ENCODE data around the gene PRSS8. TPM values are rescaled to one million over a fixed set of nuclear protein-coding genes. Genes with fewer than 3 reads are reported as not detected.
"Not testable (repeated sequence)": the region's sequence is repeated elsewhere in the genome, so short reads cannot be mapped to it uniquely, and the experiment has no call there.

PRSS8 gene
- total RNA-seq, 2 experiments from 2014 or later = not detected

- peaks cover 28% of the 10 kb centered on the region for H3K4me1 Mint-ChIP-seq
- H3K4me3 Mint-ChIP-seq = peak overlapping the region; percentile 75
- POLR2A ChIA-PET = interaction anchor here (1.0 kb wide), 1 partner anchor 73 kb away, joined by 5 read pairs; the partner anchor contains the start of gene FUS
- peaks cover 17% of the 10 kb centered on the region for H3K36me3 Mint-ChIP-seq (ENCODE audit: low read depth)
- H3K9me3 Mint-ChIP-seq = no peaks in the 10 kb centered on the region
- peak overlapping the region; percentile 68 for H3K27ac Mint-ChIP-seq
- DNase-seq = no peak
- no peaks in the 10 kb centered on the region for H3K27me3 Mint-ChIP-seq
- CTCF ChIA-PET = interaction anchor here (0.8 to 1.0 kb wide), 2 partner anchors 13 to 80 kb away, joined by 3 read pairs; no protein-coding TSS in a partner anchor
These were observed 28.7 kb downstream of the PRSS8 start for GRCh38 chr16:31106509-31107464.

GRCh38 chr16:31105677-31106213, 29.8 kb downstream of the PRSS8 start:
- DNase-seq = peak; percentile 81
- Mint-ChIP-seq H3K4me3 (peak overlapping the region; percentile 13), H3K9me3 (no peaks in the 10 kb centered on the region), H3K27me3 (no peaks in the 10 kb centered on the region), H3K27ac (peak overlapping the region; percentile 40), H3K36me3 (ENCODE audit: low read depth) (peaks cover 9% of the 10 kb centered on the region), H3K4me1 (peaks cover 28% of the 10 kb centered on the region)
- ChIA-PET POLR2A (no interaction called here), CTCF (no interaction called here)

- H3K9me3 Mint-ChIP-seq; H3K27me3 Mint-ChIP-seq; H3K4me3 Mint-ChIP-seq; H3K36me3 Mint-ChIP-seq (ENCODE audit: low read depth); H3K4me1 Mint-ChIP-seq; H3K27ac Mint-ChIP-seq; DNase-seq: not testable (repeated sequence)
- ChIA-PET CTCF (interaction anchor here (0.7 to 3.5 kb wide), 4 partner anchors 14 to 41 kb away, joined by 3 to 12 read pairs (median 6); partner anchors contain the start of genes KAT8, ZNF646 and ZNF668), POLR2A (interaction anchor here (0.9 to 2.2 kb wide), 3 partner anchors 16 to 106 kb away, joined by 3 to 12 read pairs (median 4); partner anchors contain the start of gene KAT8)
These were observed 34.5 kb downstream of the PRSS8 start for GRCh38 chr16:31100876-31101641.

DNA sequence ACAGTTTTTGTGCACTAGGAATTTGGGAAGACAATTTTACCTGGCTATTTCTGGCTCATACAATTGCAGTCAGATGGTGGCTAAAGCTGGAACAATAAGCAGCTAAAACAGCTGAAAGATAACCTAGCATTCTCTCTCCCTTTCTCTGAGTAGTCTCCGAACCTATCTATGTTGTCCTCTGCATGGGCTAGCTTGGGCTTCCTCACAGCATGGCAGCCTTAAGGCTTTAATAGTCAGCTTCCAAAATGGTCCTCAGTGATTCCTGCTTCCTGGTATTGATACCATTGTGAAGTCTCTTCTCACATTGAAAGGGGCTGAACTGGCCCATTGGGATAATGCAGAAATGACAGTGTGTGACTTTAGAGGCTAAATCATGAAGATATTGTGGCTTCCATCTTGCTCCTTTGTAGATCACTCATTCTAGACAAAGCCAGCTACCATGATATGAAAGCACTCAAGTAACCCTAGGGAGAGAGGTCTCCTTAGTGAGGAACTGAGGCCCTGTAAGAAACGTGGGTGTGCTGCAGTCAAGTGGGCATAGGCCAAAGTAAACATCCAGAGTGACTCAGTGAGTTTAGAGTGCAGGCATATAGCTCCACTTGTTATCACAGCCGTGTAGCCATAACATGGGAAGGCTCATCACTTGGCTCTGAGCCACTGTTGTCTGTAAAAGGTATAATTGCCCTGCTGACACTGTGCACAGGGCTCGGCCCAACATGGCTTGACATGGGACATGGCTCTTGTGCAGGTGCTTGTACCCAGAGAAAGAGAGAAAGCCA, 35.5 kb downstream of the PRSS8 start:
- Mint-ChIP-seq H3K27me3 (no peaks in the 10 kb centered on the region), H3K36me3 (ENCODE audit: low read depth) (no peaks in the 10 kb centered on the region), H3K4me3 (no peak overlapping the region), H3K4me1 (peaks cover 9% of the 10 kb centered on the region), H3K27ac (no peak overlapping the region), H3K9me3 (no peaks in the 10 kb centered on the region)
- ChIA-PET POLR2A (interaction anchor here (1.0 to 2.2 kb wide), 2 partner anchors 17 to 150 kb away, joined by 3 to 12 read pairs; partner anchors contain the start of gene KAT8), CTCF (interaction anchor here (1.4 to 3.5 kb wide), 2 partner anchors 26 to 42 kb away, joined by 4 to 12 read pairs; partner anchors contain the start of genes ZNF646 and ZNF668)
- no peak for DNase-seq

- ChIA-PET POLR2A (interaction anchor here (0.8 to 4.1 kb wide), 6 partner anchors 21 to 96 kb away, joined by 3 to 26 read pairs (median 4); partner anchors contain the start of genes KAT8, STX4, ZNF646 and ZNF668), CTCF (interaction anchor here (1.3 to 3.2 kb wide), 5 partner anchors 12 to 110 kb away, joined by 3 to 24 read pairs (median 7); partner anchors contain the start of genes HSD3B7, ZNF646 and ZNF668)
- Mint-ChIP-seq H3K36me3 (ENCODE audit: low read depth) (peaks cover 11% of the 10 kb centered on the region), H3K9me3 (no peaks in the 10 kb centered on the region), H3K27me3 (no peaks in the 10 kb centered on the region), H3K27ac (peak within 1 kb of the TSS; percentile 85), H3K4me1 (peaks cover 33% of the 10 kb centered on the region), H3K4me3 (peak within 1 kb of the TSS; percentile 92)
- DNase-seq = peak; percentile 90
These were observed 41.0 kb downstream of the PRSS8 start, which contains the start of gene VKORC1 for GRCh38 chr16:31094424-31095120. Gene VKORC1, minus strand, starts transcription at chr16:31094797. Its CDS starts 68 bp downstream, at chr16:31094729.

GRCh38 chr16:31094088-31094423, 41.5 kb downstream of the PRSS8 start:
- Mint-ChIP-seq H3K4me1 (peaks cover 33% of the 10 kb centered on the region), H3K27me3 (no peaks in the 10 kb centered on the region), H3K9me3 (no peaks in the 10 kb centered on the region), H3K36me3 (ENCODE audit: low read depth) (peaks cover 11% of the 10 kb centered on the region), H3K27ac (peak overlapping the region; percentile 85), H3K4me3 (peak overlapping the region; percentile 92)
- POLR2A ChIA-PET = interaction anchor here (0.8 to 4.1 kb wide), 6 partner anchors 20 to 95 kb away, joined by 3 to 26 read pairs (median 4); partner anchors contain the start of genes KAT8, STX4, ZNF646 and ZNF668
- no peak for DNase-seq
- CTCF ChIA-PET = interaction anchor here (1.3 to 3.2 kb wide), 4 partner anchors 13 to 109 kb away, joined by 3 to 24 read pairs (median 8); partner anchors contain the start of genes HSD3B7, ZNF646 and ZNF668

DNA sequence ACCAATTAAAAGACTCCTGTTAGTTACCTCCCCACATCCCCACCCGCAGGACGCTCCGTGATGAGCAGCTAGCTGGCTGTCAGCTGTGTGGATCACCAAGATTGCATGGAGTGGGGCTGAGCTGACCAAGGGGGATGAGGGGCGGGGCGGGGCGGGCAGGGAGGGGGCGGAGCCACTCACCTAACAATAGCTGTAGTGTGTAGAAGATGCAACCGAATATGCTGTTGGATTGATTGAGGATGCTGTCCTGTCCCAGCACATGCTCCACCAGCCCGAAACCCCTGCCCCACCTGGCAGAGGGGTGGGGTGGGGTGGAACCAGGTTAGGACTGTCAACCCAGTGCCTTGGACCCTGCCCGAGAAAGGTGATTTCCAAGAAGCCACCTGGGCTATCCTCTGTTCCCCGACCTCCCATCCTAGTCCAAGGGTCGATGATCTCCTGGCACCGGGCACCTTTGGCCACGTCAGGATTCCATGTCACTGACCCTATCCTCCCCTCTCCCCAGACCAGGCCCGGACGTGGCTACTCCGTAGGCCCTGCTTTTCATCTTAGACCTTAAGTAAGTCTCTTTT, 42.3 kb downstream of the PRSS8 start:
- peaks cover 33% of the 10 kb centered on the region for H3K4me1 Mint-ChIP-seq
- ChIA-PET POLR2A (interaction anchor here (1.0 to 4.1 kb wide), 7 partner anchors 20 to 95 kb away, joined by 3 to 26 read pairs (median 5); partner anchors contain the start of genes FUS, KAT8, ZNF646 and ZNF668), CTCF (interaction anchor here (1.3 to 3.2 kb wide), 5 partner anchors 14 to 289 kb away, joined by 3 to 24 read pairs (median 5); partner anchors contain the start of genes HSD3B7, ZNF646 and ZNF668)
- peak overlapping the region; percentile 28 for H3K27ac Mint-ChIP-seq
- DNase-seq = no peak
- H3K9me3 Mint-ChIP-seq = no peaks in the 10 kb centered on the region
- peak overlapping the region; percentile 66 for H3K4me3 Mint-ChIP-seq
- peaks cover 11% of the 10 kb centered on the region for H3K36me3 Mint-ChIP-seq (ENCODE audit: low read depth)
- H3K27me3 Mint-ChIP-seq = no peaks in the 10 kb centered on the region

DNA sequence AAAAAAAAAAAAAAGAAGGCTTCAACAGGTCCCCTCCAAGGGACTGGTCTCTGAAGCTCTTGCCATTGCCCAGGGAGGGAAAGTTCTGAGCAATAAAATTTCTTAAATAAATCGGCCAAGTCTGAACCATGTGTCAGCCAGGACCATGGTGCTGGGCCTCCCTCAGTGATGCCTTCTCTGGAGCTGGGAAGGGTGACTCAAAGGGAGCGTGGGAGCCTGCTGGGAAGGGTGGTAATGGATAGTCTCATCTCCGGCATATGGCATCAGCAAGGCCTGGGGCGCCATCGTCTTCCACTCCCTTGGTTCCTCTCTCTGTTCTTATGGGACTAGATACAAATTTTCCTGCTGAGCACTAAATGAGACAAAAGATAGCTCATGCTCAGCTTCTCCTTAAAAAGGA, 43.2 kb downstream of the PRSS8 start:
- DNase-seq = no peak
- H3K27me3 Mint-ChIP-seq = no peaks in the 10 kb centered on the region
- peaks cover 11% of the 10 kb centered on the region for H3K36me3 Mint-ChIP-seq (ENCODE audit: low read depth)
- H3K9me3 Mint-ChIP-seq = no peaks in the 10 kb centered on the region
- ChIA-PET POLR2A (interaction anchor here (1.2 to 4.1 kb wide), 4 partner anchors 11 to 88 kb away, joined by 3 to 26 read pairs (median 4); partner anchors contain the start of genes FUS, ZNF646 and ZNF668), CTCF (interaction anchor here (0.8 to 3.2 kb wide), 5 partner anchors 18 to 776 kb away, joined by 3 to 12 read pairs (median 5); partner anchors contain the start of genes HSD3B7, ZNF646 and ZNF668)
- H3K4me3 Mint-ChIP-seq = peak overlapping the region; percentile 17
- H3K27ac Mint-ChIP-seq = no peak overlapping the region
- H3K4me1 Mint-ChIP-seq = peaks cover 33% of the 10 kb centered on the region

DNA sequence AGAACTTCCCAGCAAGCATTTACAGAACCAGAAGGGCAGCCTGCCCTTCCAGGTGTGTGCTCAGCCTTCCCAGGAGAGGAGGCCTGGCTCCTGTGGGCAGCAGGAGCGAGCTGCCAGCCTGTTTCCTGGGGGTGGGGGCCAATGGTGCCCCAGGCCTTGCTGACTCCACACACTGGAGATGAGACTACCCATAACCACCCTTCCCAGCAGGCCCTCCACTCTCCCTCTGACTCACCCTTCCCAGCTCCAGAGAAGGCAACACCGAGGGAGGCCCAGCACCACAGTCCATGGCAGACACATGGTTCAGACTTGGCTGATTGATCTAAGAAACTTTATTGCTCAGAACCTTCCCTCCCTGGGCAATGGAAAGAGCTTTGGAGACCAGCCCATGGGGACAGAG, 45.0 kb downstream of the PRSS8 start:
- H3K36me3 Mint-ChIP-seq (ENCODE audit: low read depth) = peaks cover 15% of the 10 kb centered on the region
- no peaks in the 10 kb centered on the region for H3K9me3 Mint-ChIP-seq
- ChIA-PET CTCF (no interaction called here), POLR2A (interaction anchor here (3.5 to 4.1 kb wide), 2 partner anchors 17 kb away, joined by 10 to 26 read pairs; partner anchors contain the start of genes ZNF646 and ZNF668)
- no peak for DNase-seq
- no peak overlapping the region for H3K27ac Mint-ChIP-seq
- H3K27me3 Mint-ChIP-seq = no peaks in the 10 kb centered on the region
- peaks cover 27% of the 10 kb centered on the region for H3K4me1 Mint-ChIP-seq
- H3K4me3 Mint-ChIP-seq = no peak overlapping the region

GRCh38 chr16:31089199-31089598, 46.3 kb downstream of the PRSS8 start:
- H3K27ac Mint-ChIP-seq = no peak overlapping the region
- POLR2A ChIA-PET = interaction anchor here (3.5 kb wide), 1 partner anchor 16 kb away, joined by 10 read pairs; the partner anchor contains the start of genes ZNF646 and ZNF668
- no peaks in the 10 kb centered on the region for H3K27me3 Mint-ChIP-seq
- peaks cover 17% of the 10 kb centered on the region for H3K4me1 Mint-ChIP-seq
- CTCF ChIA-PET = no interaction called here
- H3K9me3 Mint-ChIP-seq = no peaks in the 10 kb centered on the region
- no peak for DNase-seq
- peaks cover 15% of the 10 kb centered on the region for H3K36me3 Mint-ChIP-seq (ENCODE audit: low read depth)
- H3K4me3 Mint-ChIP-seq = no peak overlapping the region
